ENCODE data around the gene S100A9. TPM values are rescaled to one million over a fixed set of nuclear protein-coding genes. Genes with fewer than 3 reads are reported as not detected.

S100A9 gene
- total RNA-seq, 1 donor from 2014 or later, result 0.91 TPM

Other genes starting within 250 kb of the S100A9 start
- gene SPRR2F, start 244.3 kb upstream of the S100A9 start, total RNA-seq, result 1.7 and 4.0 TPM in 2 replicates
- not detected in 2 replicates for gene SPRR2G, start 207.0 kb upstream of the S100A9 start, total RNA-seq
- not detected in 2 replicates for gene LELP1, start 154.4 kb upstream of the S100A9 start, total RNA-seq
- not detected in 2 replicates for gene PRR9, start 140.3 kb upstream of the S100A9 start, total RNA-seq
- gene LORICRIN, start 98.2 kb upstream of the S100A9 start, total RNA-seq, result not detected in 2 replicates
- gene PGLYRP3, start 44.9 kb upstream of the S100A9 start, total RNA-seq, result not detected in 2 replicates
- gene PGLYRP4, start 9.0 kb upstream of the S100A9 start, total RNA-seq, result not detected in 2 replicates
- not detected in 2 replicates for gene S100A12, start 17.8 kb downstream of the S100A9 start, total RNA-seq
- not detected in 2 replicates for gene S100A8, start 33.2 kb downstream of the S100A9 start, total RNA-seq
- gene S100A7A, start 58.7 kb downstream of the S100A9 start, total RNA-seq, result not detected in 2 replicates
- not detected in 2 replicates for gene S100A7, start 102.8 kb downstream of the S100A9 start, total RNA-seq
- 12.5 and 14.8 TPM in 2 replicates for gene S100A6, start 178.1 kb downstream of the S100A9 start, total RNA-seq
- not detected in 2 replicates for gene S100A5, start 183.1 kb downstream of the S100A9 start, total RNA-seq
- 7.6 and 11.1 TPM in 2 replicates for gene S100A4, start 188.0 kb downstream of the S100A9 start, total RNA-seq
- 0.46 and 1.5 TPM in 2 replicates for gene S100A3, start 191.4 kb downstream of the S100A9 start, total RNA-seq
- gene S100A2, start 208.0 kb downstream of the S100A9 start, total RNA-seq, result 0.36 and 1.6 TPM in 2 replicates

All from progenitor cell of endocrine pancreas (in vitro differentiated cells).